H1 (cell line): Measurements from ENCODE around the gene ZBTB40. TPM values are rescaled to one million over a fixed set of nuclear protein-coding genes. Genes with fewer than 3 reads are reported as not detected.

Experiments
- CTCF ChIA-PET: fragments of 300-600 bp; sonication (Branson Sonifier 250); formaldehyde crosslinking; loops from one replicate; lab custom pipeline; 2021; ENCODE audit not compliant: partially characterized antibody; lab: Charles Lee
- POLR2A ChIA-PET: fragments of 300-600 bp; sonication (Branson Sonifier 250); formaldehyde crosslinking; loops from one replicate; lab custom pipeline; 2021; ENCODE audit warnings: inconsistent platforms; ENCODE audit not compliant: partially characterized antibody; lab: Charles Lee
- DNase-seq, 2 experiments: peaks; one replicate each; pipeline versions ENCODE4 v3.0.0 to v3.0.0-alpha.2; 2010 to 2022; ENCODE audit warnings: low spot score in 2 of 2, low read depth in 1 of 2, mixed read lengths in 1 of 2
- FAIRE-seq: peaks from 2 replicates; lab custom pipeline; 2011; peaks lifted over from hg19 to GRCh38; lab: Jason Lieb, UNC
- H2AFZ ChIP-seq: 2 replicates; pipeline ENCODE4 v1.8.1; 2012; ENCODE audit warnings: low read length, inconsistent platforms
- H2AK5ac ChIP-seq: 2 replicates; pipeline ENCODE4 v1.6.1; 2013; ENCODE audit warnings: low read depth, low read length
- H2BK120ac ChIP-seq: replicated peaks from 2 replicates; pipeline ENCODE3; 2013; ENCODE audit warnings: low read depth, low read length, inconsistent platforms
- H2BK12ac ChIP-seq: 2 replicates; pipeline ENCODE4 v1.6.1; 2013; ENCODE audit warnings: low read depth, low read length
- H2BK15ac ChIP-seq: 2 replicates; pipeline ENCODE4 v1.6.1; 2013; ENCODE audit warnings: low read length
- H2BK20ac ChIP-seq: 2 replicates; pipeline ENCODE4 v1.6.1; 2013; ENCODE audit warnings: low read length
- H2BK5ac ChIP-seq: 2 replicates; pipeline ENCODE4 v1.6.1; 2013; ENCODE audit warnings: low read depth, low read length
- H3K14ac ChIP-seq: 2 replicates; pipeline ENCODE4 v1.6.1; 2013; ENCODE audit warnings: inconsistent platforms; ENCODE audit not compliant: insufficient read length
- H3K18ac ChIP-seq: 2 replicates; pipeline ENCODE4 v1.6.1; 2013; ENCODE audit warnings: low read length; ENCODE audit errors: extremely low read depth
- H3K23ac ChIP-seq: 2 replicates; pipeline ENCODE4 v1.6.1; 2013; ENCODE audit warnings: inconsistent platforms; ENCODE audit not compliant: insufficient read length
- H3K23me2 ChIP-seq: 2 replicates; pipeline ENCODE4 v1.6.1; 2013; ENCODE audit warnings: low read depth, low read length
- H3K27ac ChIP-seq: 2 replicates; pipeline ENCODE4 v1.6.1; 2011; ENCODE audit warnings: low read depth, low read length, inconsistent platforms
- H3K27me3 ChIP-seq, 4 experiments: replicated peaks in 1 of 4; 1 replicate in 1 of 4; 2 replicates in 3 of 4; pipeline versions ENCODE4 v1.6.1 to v1.8.1; 2011 to 2013; ENCODE audit warnings: low read length in 3 of 4, mild to moderate bottlenecking in 3 of 4, inconsistent platforms in 2 of 4, mixed read lengths in 2 of 4, moderate library complexity in 1 of 4; ENCODE audit not compliant: control insufficient read depth in 3 of 4, insufficient read depth in 3 of 4; ENCODE audit errors: extremely low read depth in 1 of 4
- H3K36me3 ChIP-seq, 4 experiments: 2 replicates each; pipeline versions ENCODE4 v1.6.1 to v1.8.1; 2011 to 2013; ENCODE audit warnings: mild to moderate bottlenecking in 4 of 4, low read length in 3 of 4, moderate library complexity in 2 of 4, control low read depth in 1 of 4, inconsistent platforms in 1 of 4; ENCODE audit not compliant: insufficient read depth in 4 of 4, control insufficient read depth in 2 of 4
- H3K4ac ChIP-seq: replicated peaks from 2 replicates; pipeline ENCODE3; 2013; ENCODE audit warnings: low read length, low read depth, mixed read lengths, inconsistent platforms; ENCODE audit not compliant: insufficient read length
- H3K4me1 ChIP-seq, 4 experiments: replicated peaks in 1 of 4; 1 replicate in 1 of 4; 2 replicates in 3 of 4; pipeline versions ENCODE4 v1.6.1 to v1.8.1; 2011 to 2013; ENCODE audit warnings: low read length in 3 of 4, inconsistent platforms in 2 of 4, mixed read lengths in 1 of 4; ENCODE audit not compliant: insufficient read depth in 4 of 4, control insufficient read depth in 3 of 4
- H3K4me2 ChIP-seq, 2 experiments: 2 replicates each; pipeline versions ENCODE4 v1.6.1 to v1.8.1; 2011 to 2013; ENCODE audit warnings: low read depth in 2 of 2, low read length in 2 of 2, control low read depth in 1 of 2, inconsistent platforms in 1 of 2, mild to moderate bottlenecking in 1 of 2; ENCODE audit not compliant: insufficient read depth in 1 of 2
- H3K4me3 ChIP-seq, 4 experiments: fragments of 200-600, 300-600 bp in 1 of 4; sonication (generic), shearing (Covaris generic), sonication (Bioruptor Twin) in 1 of 4; 2 replicates each; pipeline versions ENCODE4 v1.5.1 to v1.8.1; 2011 to 2016; ENCODE audit warnings: low read length in 4 of 4, low read depth in 3 of 4, control low read depth in 2 of 4, inconsistent platforms in 2 of 4, mild to moderate bottlenecking in 2 of 4, mixed read lengths in 1 of 4, moderate library complexity in 1 of 4; ENCODE audit not compliant: insufficient read depth in 2 of 4; ENCODE audit errors: extremely low read depth in 1 of 4
- H3K56ac ChIP-seq: replicated peaks from 2 replicates; pipeline ENCODE3; 2013; ENCODE audit warnings: low read depth, mild to moderate bottlenecking, mixed read lengths, low read length, inconsistent platforms; ENCODE audit not compliant: insufficient read length
- H3K79me1 ChIP-seq: 2 replicates; pipeline ENCODE4 v1.6.1; 2013; ENCODE audit warnings: low read depth, low read length, control low read depth
- H3K79me2 ChIP-seq, 2 experiments: 2 replicates each; pipeline versions ENCODE4 v1.6.1 to v1.8.1; 2012 to 2013; ENCODE audit warnings: low read length in 2 of 2, mild to moderate bottlenecking in 2 of 2, inconsistent platforms in 1 of 2; ENCODE audit not compliant: insufficient read depth in 2 of 2, control insufficient read depth in 1 of 2
- H3K9ac ChIP-seq, 4 experiments: replicated peaks in 1 of 4; 1 replicate in 1 of 4; 2 replicates in 3 of 4; pipeline versions ENCODE4 v1.6.1 to v1.8.1; 2011 to 2013; ENCODE audit warnings: low read depth in 3 of 4, low read length in 3 of 4, control low read depth in 2 of 4, mild to moderate bottlenecking in 2 of 4, moderate library complexity in 2 of 4, inconsistent platforms in 1 of 4; ENCODE audit errors: extremely low read depth in 1 of 4
- H3K9me3 ChIP-seq, 2 experiments: 2 replicates each; pipeline versions ENCODE4 v1.6.1 to v1.8.1; 2012 to 2013; ENCODE audit warnings: mild to moderate bottlenecking in 2 of 2, moderate library complexity in 2 of 2, control low read depth in 1 of 2, inconsistent platforms in 1 of 2, low read depth in 1 of 2, low read length in 1 of 2, mixed read lengths in 1 of 2; ENCODE audit not compliant: insufficient read depth in 2 of 2
- H4K20me1 ChIP-seq, 2 experiments: replicated peaks in 1 of 2; 2 replicates each; pipeline versions ENCODE3 to v1.8.1; 2011 to 2013; ENCODE audit warnings: inconsistent platforms in 2 of 2, low read length in 2 of 2, mild to moderate bottlenecking in 1 of 2; ENCODE audit not compliant: insufficient read depth in 2 of 2, control insufficient read depth in 1 of 2
- H4K5ac ChIP-seq: 2 replicates; pipeline ENCODE4 v1.6.1; 2013; ENCODE audit warnings: low read length, low read depth, mixed read lengths, inconsistent platforms; ENCODE audit not compliant: insufficient read length
- H4K8ac ChIP-seq: 2 replicates; pipeline ENCODE4 v1.8.0; 2013; ENCODE audit warnings: mild to moderate bottlenecking, moderate library complexity, low read length, inconsistent platforms; ENCODE audit not compliant: insufficient read depth; ENCODE audit errors: extremely low read depth
- H4K91ac ChIP-seq: replicated peaks from 2 replicates; pipeline ENCODE3; 2013; ENCODE audit warnings: low read length, mixed read lengths, inconsistent platforms; ENCODE audit not compliant: insufficient read length
- KDM5A ChIP-seq: fragments of 200-600 bp; IDR thresholded peaks from 2 replicates; pipeline ENCODE4 v1.7.1; 2012; ENCODE audit warnings: mild to moderate bottlenecking, low read length, inconsistent platforms, mixed read lengths
- MAX ChIP-seq: IDR thresholded peaks from 2 replicates; pipeline ENCODE4 v1.6.1; 2012; ENCODE audit warnings: inconsistent platforms
- SP2 ChIP-seq: IDR thresholded peaks from 2 replicates; pipeline ENCODE4 v1.6.1; 2012; ENCODE audit warnings: mild to moderate bottlenecking, low read length, inconsistent platforms
- WGBS, 2 experiments: shearing (Covaris generic) in 1 of 2; methylation state at CpG; one replicate each; pipeline versions ENCODE4 v1.1.6 to v1.1.7; 2013 to 2015; ENCODE audit warnings: low lambda C conversion rate in 2 of 2, mixed read lengths in 2 of 2, inconsistent platforms in 1 of 2, low coverage in 1 of 2, missing lambda C conversion rate in 1 of 2; ENCODE audit not compliant: insufficient replicate concordance in 2 of 2, insufficient coverage in 1 of 2, insufficient read length in 1 of 2; ENCODE audit errors: extremely low coverage in 1 of 2, missing lambda C conversion rate in 1 of 2; 5-methylcytosine and 5-hydroxymethylcytosine counted together
- polyA plus RNA-seq, 7 experiments: library from polyadenylated mRNA; depleted of rRNA in 3 of 7; stranded (reverse) in 5 of 7; unstranded in 2 of 7; fragments of >200 nt in 5 of 7; fragments of 200-250 nt in 2 of 7; gene quantifications; 1 replicate in 5 of 7; 2 replicates in 1 of 7; 4 replicates in 1 of 7; pipeline versions ENCODE4 v1.2.1 to v1.2.3, GENCODE V29; 2011 to 2013; ENCODE audit warnings: missing spikeins in 2 of 7, mixed read lengths in 2 of 7
- total RNA-seq: library from RNA; stranded (reverse); fragmentation: NEBNext Ultra II Directional; extraction: Animal tissue kit (Norgen Biotek cat#: 25700); gene quantifications from 2 replicates; pipeline ENCODE4 v1.2.1, GENCODE V29; 2021

The ZBTB40 gene
- total and polyA plus RNA-seq, 2 of the 8 experiments (the other 6 are each of a cell fraction or from before 2014, with no cell fraction given) = 3.1 to 19.3 TPM

GRCh38 chr1:22483121-22483520 is 31.5 kb downstream of the ZBTB40 start:
- no peak overlapping the region for H3K27ac ChIP-seq
- TF ChIP-seq KDM5A (no peak), MAX (no peak), SP2 (no peak)
- no peak for DNase-seq
- H2AFZ ChIP-seq = no peak overlapping the region
- no peak overlapping the region for H3K4ac ChIP-seq
- ChIA-PET POLR2A (no interaction called here), CTCF (no interaction called here)
- no peaks in the 10 kb centered on the region for H4K20me1 ChIP-seq
- WGBS, 2 experiments = 92% methylated on average over 2 of the region's 2 CpGs; no CpG with 5 or more reads in 1 of the 2 experiments
- H3K79me1 ChIP-seq = no peaks in the 10 kb centered on the region
- peaks cover 0 to 29% of the 10 kb centered on the region in 2 experiments; a peak in 2 of 4 replicates for H3K79me2 ChIP-seq
- H4K5ac ChIP-seq = no peak overlapping the region
- peaks cover 0 to under 1% (median 0%) of the 10 kb centered on the region in 4 experiments; a peak in 3 of 7 replicates for H3K4me1 ChIP-seq
- no peaks in the 10 kb centered on the region for H3K23me2 ChIP-seq
- H3K27me3 ChIP-seq = no peaks in the 10 kb centered on the region
- H2BK15ac ChIP-seq = no peak overlapping the region
- peaks cover 0 to 2% of the 10 kb centered on the region in 2 experiments; a peak in 1 of 4 replicates for H3K9me3 ChIP-seq
- no peak overlapping the region for H2BK20ac ChIP-seq
- FAIRE-seq = no peak
- H4K8ac ChIP-seq = no peak overlapping the region
- no peak overlapping the region for H2BK5ac ChIP-seq
- no peak overlapping the region for H3K9ac ChIP-seq
- no peak overlapping the region for H3K56ac ChIP-seq
- H3K14ac ChIP-seq = no peak overlapping the region
- no peak overlapping the region for H3K23ac ChIP-seq
- H2AK5ac ChIP-seq = no peak overlapping the region
- H3K18ac ChIP-seq = no peak overlapping the region
- no peak overlapping the region for H3K4me2 ChIP-seq
- no peak overlapping the region for H2BK12ac ChIP-seq
- no peak overlapping the region for H3K4me3 ChIP-seq
- no peaks in the 10 kb centered on the region for H3K36me3 ChIP-seq
- no peak overlapping the region for H4K91ac ChIP-seq
- H2BK120ac ChIP-seq = no peak overlapping the region
